GM12873 (cell line): ENCODE data around the gene AGBL1.

Source experiments
- CTCF ChIP-seq: IDR thresholded peaks from 2 replicates; pipeline ENCODE4 v1.5.1; 2012; ENCODE audit warnings: low read depth, mild to moderate bottlenecking, moderate library complexity, low read length, control low read depth; ENCODE audit not compliant: insufficient read depth; ENCODE audit errors: missing control alignments

AGBL1 gene

GRCh38 chr15:86865920-86866319 lies 786.2 kb downstream of the AGBL1 start:
- no peak for TF ChIP-seq CTCF

- TF ChIP-seq CTCF = no peak
These were observed 791.2 kb downstream of the AGBL1 start for GRCh38 chr15:86870846-86871245.

GRCh38 chr15:86871964-86872363 lies 792.3 kb downstream of the AGBL1 start:
- TF ChIP-seq CTCF = no peak

GRCh38 chr15:86872782-86873181 lies 793.1 kb downstream of the AGBL1 start:
- no peak for TF ChIP-seq CTCF

GRCh38 chr15:86875067-86875466 lies 795.4 kb downstream of the AGBL1 start:
- TF ChIP-seq CTCF = no peak

GRCh38 chr15:86876387-86876944 lies 796.8 kb downstream of the AGBL1 start:
- no peak for TF ChIP-seq CTCF

- TF ChIP-seq CTCF = no peak
These were observed 797.5 kb downstream of the AGBL1 start for GRCh38 chr15:86877171-86877631.
